Umbilical cord (tissue), 2 donors: Measurements from ENCODE around the gene NOL4L. TPM values are rescaled to one million over a fixed set of nuclear protein-coding genes. Genes with fewer than 3 reads are reported as not detected.

Source experiments
- DNase-seq: peaks from one replicate; pipeline ENCODE4 v3.0.0-alpha.2; 2015; ENCODE audit warnings: low spot score
- total RNA-seq: library from RNA; depleted of rRNA; stranded (reverse); fragments of >200 nt; gene quantifications from one replicate; pipeline ENCODE4 v1.2.3, GENCODE V29; 2014; ENCODE audit warnings: low replicate concordance; ENCODE audit not compliant: insufficient read depth

Gene NOL4L
- total RNA-seq, 1 donor from 2014 or later: 6.5 TPM

GRCh38 chr20:32562495-32562911, 22.6 kb downstream of the NOL4L start:
- no peak for DNase-seq

- DNase-seq: peak; percentile 82
Observed at GRCh38 chr20:32560989-32561830, 23.9 kb downstream of the NOL4L start.

GRCh38 chr20:32560482-32560988, 24.6 kb downstream of the NOL4L start:
- DNase-seq: no peak

GRCh38 chr20:32559753-32560380, 25.3 kb downstream of the NOL4L start:
- no peak for DNase-seq

GRCh38 chr20:32559205-32559752, 25.9 kb downstream of the NOL4L start:
- DNase-seq: no peak

- peak; percentile 59 for DNase-seq
Observed at GRCh38 chr20:32558526-32558925, 26.6 kb downstream of the NOL4L start.

GRCh38 chr20:32557319-32557718, 27.8 kb downstream of the NOL4L start:
- DNase-seq: no peak

- DNase-seq: no peak
Observed at GRCh38 chr20:32556312-32557184, 28.6 kb downstream of the NOL4L start.

GRCh38 chr20:32555584-32555983, 29.5 kb downstream of the NOL4L start:
- DNase-seq: no peak

- no peak for DNase-seq
Observed at GRCh38 chr20:32554965-32555289, 30.2 kb downstream of the NOL4L start.

- DNase-seq: no peak
Observed at GRCh38 chr20:32553618-32554017, 31.5 kb downstream of the NOL4L start.

- DNase-seq: no peak
Observed at GRCh38 chr20:32551693-32552092, 33.4 kb downstream of the NOL4L start.

- DNase-seq: no peak
Observed at GRCh38 chr20:32549842-32550241, 35.3 kb downstream of the NOL4L start.

GRCh38 chr20:32547753-32548034, 37.4 kb downstream of the NOL4L start:
- DNase-seq: no peak

GRCh38 chr20:32546918-32547752, 38.0 kb downstream of the NOL4L start:
- DNase-seq: no peak

- no peak for DNase-seq
Observed at GRCh38 chr20:32544893-32545840, 40.0 kb downstream of the NOL4L start.

GRCh38 chr20:32544260-32544722, 40.8 kb downstream of the NOL4L start:
- no peak for DNase-seq

- no peak for DNase-seq
Observed at GRCh38 chr20:32543570-32544259, 41.4 kb downstream of the NOL4L start.

GRCh38 chr20:32542259-32542615, 42.9 kb downstream of the NOL4L start:
- DNase-seq: no peak
